ENCODE measurements around the gene SEMA5A.

- TF ChIP-seq RNF219 (CRISPR knock-in tag; IDR thresholded peaks at IDR 0.05) (no peak), GATA4 (IDR thresholded peaks at IDR 0.05; ENCODE audit: borderline replicate concordance, low read depth) (no peak), MAX (IDR thresholded peaks at IDR 0.05) (no peak), REST (IDR thresholded peaks at IDR 0.05; ENCODE audit: borderline replicate concordance in 1 of 2, low read depth in 1 of 2, low read length in 2 of 2) (no peak), CEBPB (IDR thresholded peaks at IDR 0.05; ENCODE audit: borderline replicate concordance, low read depth, low read length) (no peak)
These were observed 229.1 kb downstream of the SEMA5A start for GRCh38 chr5:9316733-9317132.
